HepG2 (cell line): ENCODE measurements around the gene DHX34. TPM values are rescaled to one million over a fixed set of nuclear protein-coding genes. Genes with fewer than 3 reads are reported as not detected.

ENCODE experiments used
- ATAC-seq: fragments of 200-7000 bp; cut with Tn5 transposase; 3 replicates; pipeline ENCODE4 v1.9.1; 2020; ENCODE audit warnings: mild to moderate bottlenecking, moderate library complexity
- BruUV-seq: library from RNA; stranded (reverse); fragments of 400-500 nt; replicated peaks from 2 replicates; lab custom pipeline; 2021; lab: Mats Ljungman, UMichigan
- CTCF ChIA-PET: fragments of 300-600 bp; formaldehyde crosslinking; extraction: SDS; loops from one replicate; lab custom pipeline; 2021; ENCODE audit warnings: low total read pairs, inconsistent platforms, low intra/inter-chr PET ratio; lab: Yijun Ruan, JAX
- POLR2A ChIA-PET: fragments of 350-600 bp; sonication (Branson Sonifier 250); formaldehyde crosslinking; loops from one replicate; lab custom pipeline; 2020; ENCODE audit warnings: antibody characterized with exemption, inconsistent platforms; lab: Yijun Ruan, JAX
- DNase-seq: peaks from one replicate; pipeline ENCODE4 v3.0.0-alpha.2; 2015; ENCODE audit warnings: low spot score
- FAIRE-seq: peaks from 3 replicates; lab custom pipeline; 2011; peaks lifted over from hg19 to GRCh38; lab: Jason Lieb, UNC
- H2AFZ ChIP-seq: one replicate; pipeline ENCODE4 v1.6.1; 2011; ENCODE audit warnings: low read length, inconsistent platforms
- H3K27ac ChIP-seq: fragments of 300-600 bp; 3 replicates; pipeline ENCODE4 v1.8.0; 2011; ENCODE audit warnings: mixed run types, mild to moderate bottlenecking, mixed read lengths, low read length, inconsistent platforms; ENCODE audit not compliant: insufficient read depth; ENCODE audit errors: extremely low read length
- H3K27me3 ChIP-seq, 2 experiments: fragments of 200-600 bp in 1 of 2; 2 replicates in 1 of 2; 3 replicates in 1 of 2; pipeline versions ENCODE4 v1.6.0 to v1.8.0; 2011; ENCODE audit warnings: low read length in 2 of 2, mild to moderate bottlenecking in 2 of 2, moderate library complexity in 2 of 2, inconsistent platforms in 1 of 2; ENCODE audit not compliant: insufficient read depth in 2 of 2, control insufficient read depth in 1 of 2
- H3K36me3 ChIP-seq, 2 experiments: fragments of 200-600 bp in 1 of 2; replicated peaks in 1 of 2; 2 replicates in 1 of 2; 3 replicates in 1 of 2; pipeline versions ENCODE4 v1.5.1 to v1.8.0; 2011; ENCODE audit warnings: low read length in 2 of 2, inconsistent platforms in 1 of 2; ENCODE audit not compliant: insufficient read depth in 2 of 2, control insufficient read depth in 1 of 2
- H3K4me1 ChIP-seq: 2 replicates; pipeline ENCODE4 v1.5.1; 2012; ENCODE audit warnings: low read length, inconsistent platforms; ENCODE audit not compliant: insufficient read depth
- H3K4me2 ChIP-seq: 2 replicates; pipeline ENCODE4 v1.6.0; 2011; ENCODE audit warnings: low read depth, low read length, inconsistent platforms
- H3K4me3 ChIP-seq, 3 experiments: fragments of 200-600 bp in 1 of 3; sonication (generic), shearing (Covaris generic) in 1 of 3; replicated peaks in 1 of 3; 2 replicates each; pipeline ENCODE4 v1.5.1; 2011 to 2016; ENCODE audit warnings: low read length in 3 of 3, inconsistent platforms in 2 of 3, low read depth in 2 of 3, mild to moderate bottlenecking in 2 of 3, control low read depth in 1 of 3, mixed read lengths in 1 of 3; ENCODE audit not compliant: insufficient read depth in 1 of 3
- H3K79me2 ChIP-seq: one replicate; pipeline ENCODE4 v1.6.1; 2011; ENCODE audit warnings: low read length, inconsistent platforms; ENCODE audit not compliant: insufficient read depth
- H3K9ac ChIP-seq: 2 replicates; pipeline ENCODE4 v1.6.0; 2011; ENCODE audit warnings: mild to moderate bottlenecking, low read depth, low read length, inconsistent platforms; ENCODE audit not compliant: insufficient read depth
- H3K9me3 ChIP-seq: 2 replicates; pipeline ENCODE4 v1.5.1; 2012; ENCODE audit warnings: mild to moderate bottlenecking, low read length
- H4K20me1 ChIP-seq: 2 replicates; pipeline ENCODE4 v1.6.0; 2011; ENCODE audit warnings: inconsistent platforms, mild to moderate bottlenecking, low read length, moderate library complexity; ENCODE audit not compliant: insufficient read depth
- ATF7 ChIP-seq, 2 experiments: fragments of 450-650 bp in 1 of 2; sonication (generic) in 1 of 2; formaldehyde crosslinking in 1 of 2; IDR thresholded peaks; 2 replicates each; pipeline versions ENCODE4 v1.4.0 to v1.6.1; 2016 to 2020; ENCODE audit warnings: antibody characterized with exemption in 1 of 2, mild to moderate bottlenecking in 1 of 2, missing genetic modification reagents in 1 of 2
- CBFB ChIP-seq: sonication (generic); formaldehyde crosslinking; IDR thresholded peaks from 2 replicates; pipeline ENCODE4 v1.4.0; 2020; ENCODE audit warnings: missing genetic modification reagents
- CEBPB ChIP-seq: IDR thresholded peaks from 2 replicates; pipeline ENCODE4 v1.6.1; 2011; ENCODE audit warnings: low read depth, low read length, improper control_type of control experiment, borderline replicate concordance
- CREB1 ChIP-seq, 2 experiments: fragments of 450-650 bp in 1 of 2; IDR thresholded peaks; 2 replicates each; pipeline ENCODE4 v1.6.1; 2016 to 2017; ENCODE audit warnings: control low read depth in 1 of 2, mild to moderate bottlenecking in 1 of 2, missing compliant biosample characterization in 1 of 2, missing genetic modification characterization in 1 of 2
- EZH2 ChIP-seq: conservative IDR thresholded peaks from 2 replicates; pipeline ENCODE4 v1.6.1; 2012; ENCODE audit warnings: mild to moderate bottlenecking, low read depth, low read length, moderate library complexity
- HES4 ChIP-seq: sonication (generic); formaldehyde crosslinking; IDR thresholded peaks from 2 replicates; pipeline ENCODE4 v1.9.0; 2021; ENCODE audit warnings: mild to moderate bottlenecking, missing genetic modification reagents, borderline replicate concordance
- HNRNPL ChIP-seq: fragments of 200-400 bp; formaldehyde crosslinking; IDR thresholded peaks from 2 replicates; pipeline ENCODE4 v1.6.1; 2017; ENCODE audit warnings: mild to moderate bottlenecking, low read depth, low read length
- MTA1 ChIP-seq: sonication (generic); formaldehyde crosslinking; IDR thresholded peaks from 2 replicates; pipeline ENCODE4 v1.4.0; 2020; ENCODE audit warnings: missing genetic modification reagents, mild to moderate bottlenecking, borderline replicate concordance
- NFE2L2 ChIP-seq: fragments of 150-350 bp; IDR thresholded peaks from 2 replicates; pipeline ENCODE4 v1.6.1; 2014; ENCODE audit warnings: low read length
- SETDB1 ChIP-seq: sonication (generic); formaldehyde crosslinking; IDR thresholded peaks from 2 replicates; pipeline ENCODE4 v1.5.1; 2020; ENCODE audit warnings: missing genetic modification reagents, mild to moderate bottlenecking, borderline replicate concordance
- SMARCE1 ChIP-seq: fragments of 450-650 bp; IDR thresholded peaks from 2 replicates; pipeline ENCODE4 v1.6.1; 2017; ENCODE audit warnings: borderline replicate concordance
- ZNF256 ChIP-seq: sonication (generic); formaldehyde crosslinking; conservative IDR thresholded peaks from 2 replicates; pipeline ENCODE4 v1.4.0; 2020; ENCODE audit warnings: missing genetic modification reagents
- ZNF737 ChIP-seq: sonication (generic); formaldehyde crosslinking; IDR thresholded peaks from 2 replicates; pipeline ENCODE4 v1.5.0; 2020; ENCODE audit warnings: missing genetic modification reagents, mild to moderate bottlenecking, borderline replicate concordance
- WGBS: methylation state at CpG from one replicate; pipeline ENCODE4 v1.1.6; 2017; ENCODE audit warnings: low lambda C conversion rate; 5-methylcytosine and 5-hydroxymethylcytosine counted together
- in situ Hi-C: cut with HindIII; loops from 2 replicates; pipeline ENCODE4 v1.10.0; 2017; ENCODE audit warnings: low pct_unique_long_range_greater_than_20kb; ENCODE audit not compliant: extremely low pct_ligation_motif_present
- intact Hi-C: fragments of 100-400 bp; cut with micrococcal nuclease; formaldehyde crosslinking; loops from one replicate; pipeline ENCODE4 v1.10.0; 2022; ENCODE audit not compliant: unreplicated experiment
- polyA plus RNA-seq, 8 experiments: library from polyadenylated mRNA; depleted of rRNA in 3 of 8; stranded (reverse) in 7 of 8; unstranded in 1 of 8; fragments of >200 nt; fragmentation: Illumina TruSeq in 4 of 8; extraction: Trizol in 4 of 8; gene quantifications; 2 replicates each; pipeline versions ENCODE4 v1.2.1 to v1.2.3, GENCODE V29; 2011 to 2016; ENCODE audit warnings: low read depth in 4 of 8, missing spikeins in 1 of 8, mixed read lengths in 1 of 8; ENCODE audit not compliant: insufficient read depth in 1 of 8
- total RNA-seq, 5 experiments: library from RNA; depleted of rRNA; stranded (reverse); fragments of >200 nt; fragmentation: Illumina TruSeq; extraction: Trizol; gene quantifications; 2 replicates each; pipeline ENCODE4 v1.2.3, GENCODE V29; 2016; ENCODE audit warnings: low read depth in 1 of 5
- TF ChIP-seq, protein P1 (sequence below): sonication (generic); formaldehyde crosslinking; IDR thresholded peaks from 2 replicates; pipeline ENCODE4 v1.4.0; 2020; ENCODE audit warnings: missing genetic modification reagents

Gene DHX34
- total and polyA plus RNA-seq, 2 of the 13 experiments (the other 11 are each of a cell fraction or from before 2014, with no cell fraction given), result 9.2 to 12.0 TPM

- Histone ChIP-seq H3K4me2 (no peak overlapping the region), H3K36me3 (no peaks in the 10 kb centered on the region), H3K27me3 (no peaks in the 10 kb centered on the region; a peak in 2 of 5 replicates), H3K4me1 (peaks cover 13% of the 10 kb centered on the region), H4K20me1 (no peaks in the 10 kb centered on the region), H3K9ac (no peak overlapping the region), H3K4me3 (no peak overlapping the region), H3K79me2 (no peaks in the 10 kb centered on the region), H3K27ac (no peak overlapping the region), H2AFZ (no peak overlapping the region), H3K9me3 (no peaks in the 10 kb centered on the region)
- CTCF ChIA-PET, result no interaction called here
- POLR2A ChIA-PET, result interaction anchor here (1.6 kb wide), 1 partner anchor 10 kb away, joined by 3 read pairs; the partner anchor contains the start of gene DHX34
- FAIRE-seq (no peak), ATAC-seq (no peak), DNase-seq (no peak)
- no TSS peak for BruUV-seq
- 16% methylated on average over 10 of the region's 10 CpGs for WGBS
- no peak for TF ChIP-seq NFE2L2
- no peak for TF ChIP-seq SETDB1 (CRISPR knock-in tag)
- no peak for TF ChIP-seq CBFB (CRISPR knock-in tag)
- TF ChIP-seq MTA1 (CRISPR knock-in tag), result no peak
- in situ Hi-C loops (no loop called here), intact Hi-C loops (no loop called here)
These were observed 9.8 kb upstream of the DHX34 start for GRCh38 chr19:47339196-47339880.

GRCh38 chr19:47340477-47341208, 8.5 kb upstream of the DHX34 start:
- ChIA-PET CTCF (no interaction called here), POLR2A (no interaction called here)
- DNase-seq (no peak), ATAC-seq (no peak; the same call in 2 of the 3 replicates), FAIRE-seq (no peak)
- BruUV-seq, result no TSS peak
- H3K27me3 ChIP-seq, result no peaks in the 10 kb centered on the region; a peak in 2 of 5 replicates
- no peaks in the 10 kb centered on the region for H3K79me2 ChIP-seq
- in situ Hi-C loops, result no loop called here
- peaks cover 13% of the 10 kb centered on the region for H3K4me1 ChIP-seq
- no peak overlapping the region for H3K27ac ChIP-seq
- H3K36me3 ChIP-seq, result no peaks in the 10 kb centered on the region
- H4K20me1 ChIP-seq, result no peaks in the 10 kb centered on the region
- no peak overlapping the region for H3K4me3 ChIP-seq
- no peak overlapping the region for H3K9ac ChIP-seq
- H2AFZ ChIP-seq, result no peak overlapping the region
- intact Hi-C loops, result no loop called here
- H3K4me2 ChIP-seq, result no peak overlapping the region
- H3K9me3 ChIP-seq, result no peaks in the 10 kb centered on the region
- WGBS, result 60% methylated on average over 19 of the region's 29 CpGs
- peak; percentile 67; the same call in 1 of the 2 replicates for TF ChIP-seq HNRNPL
- no peak for TF ChIP-seq ZNF737
- TF ChIP-seq SMARCE1, result no peak
- 0 out of 2 replicates have a peak, but pooled peaks have one; percentile 37 for TF ChIP-seq ATF7 (IDR thresholded peaks at IDR 0.05)
- TF ChIP-seq ATF7 (CRISPR knock-in tag; IDR thresholded peaks at IDR 0.05), result no peak
- no peak for TF ChIP-seq ZNF256 (CRISPR knock-in tag)
- TF ChIP-seq CREB1 (IDR thresholded peaks at IDR 0.05), result no peak
- no peak for TF ChIP-seq CREB1 (CRISPR knock-in tag; IDR thresholded peaks at IDR 0.05)
- peak; percentile 77 for TF ChIP-seq CEBPB
- TF ChIP-seq, protein P1, sequence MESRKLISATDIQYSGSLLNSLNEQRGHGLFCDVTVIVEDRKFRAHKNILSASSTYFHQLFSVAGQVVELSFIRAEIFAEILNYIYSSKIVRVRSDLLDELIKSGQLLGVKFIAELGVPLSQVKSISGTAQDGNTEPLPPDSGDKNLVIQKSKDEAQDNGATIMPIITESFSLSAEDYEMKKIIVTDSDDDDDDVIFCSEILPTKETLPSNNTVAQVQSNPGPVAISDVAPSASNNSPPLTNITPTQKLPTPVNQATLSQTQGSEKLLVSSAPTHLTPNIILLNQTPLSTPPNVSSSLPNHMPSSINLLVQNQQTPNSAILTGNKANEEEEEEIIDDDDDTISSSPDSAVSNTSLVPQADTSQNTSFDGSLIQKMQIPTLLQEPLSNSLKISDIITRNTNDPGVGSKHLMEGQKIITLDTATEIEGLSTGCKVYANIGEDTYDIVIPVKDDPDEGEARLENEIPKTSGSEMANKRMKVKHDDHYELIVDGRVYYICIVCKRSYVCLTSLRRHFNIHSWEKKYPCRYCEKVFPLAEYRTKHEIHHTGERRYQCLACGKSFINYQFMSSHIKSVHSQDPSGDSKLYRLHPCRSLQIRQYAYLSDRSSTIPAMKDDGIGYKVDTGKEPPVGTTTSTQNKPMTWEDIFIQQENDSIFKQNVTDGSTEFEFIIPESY (CRISPR knock-in tag), result peak; percentile 25; the same call in 1 of the 2 replicates
- TF ChIP-seq HES4 (CRISPR knock-in tag), result no peak
- no peak for TF ChIP-seq EZH2
